Measurements from ENCODE around the gene AOX1. TPM values are rescaled to one million over a fixed set of nuclear protein-coding genes. Genes with fewer than 3 reads are reported as not detected.
"Not testable (repeated sequence)": the region's sequence is repeated elsewhere in the genome, so short reads cannot be mapped to it uniquely, and the experiment has no call there.

The AOX1 gene
- total RNA-seq, 1 donor from 2014 or later, result 7.7 TPM

GRCh38 chr2:200602584-200602983 lies 16.8 kb downstream of the AOX1 start:
- DNase-seq (ENCODE audit: low spot score), result no peak

GRCh38 chr2:200603972-200604371 lies 18.2 kb downstream of the AOX1 start:
- no peak for DNase-seq (ENCODE audit: low spot score)

GRCh38 chr2:200604571-200605255 lies 18.9 kb downstream of the AOX1 start:
- no peak for DNase-seq (ENCODE audit: low spot score)

GRCh38 chr2:200608341-200609027 lies 22.7 kb downstream of the AOX1 start:
- DNase-seq (ENCODE audit: low spot score), result no peak

- no peak for DNase-seq (ENCODE audit: low spot score)
These were observed 23.3 kb downstream of the AOX1 start for GRCh38 chr2:200609028-200609614.

GRCh38 chr2:200610217-200610616 lies 24.4 kb downstream of the AOX1 start:
- not testable (repeated sequence) for DNase-seq (ENCODE audit: low spot score)

GRCh38 chr2:200613692-200614091 lies 27.9 kb downstream of the AOX1 start:
- no peak for DNase-seq (ENCODE audit: low spot score)

GRCh38 chr2:200614249-200614648 lies 28.4 kb downstream of the AOX1 start:
- DNase-seq (ENCODE audit: low spot score), result no peak

GRCh38 chr2:200615247-200615646 lies 29.4 kb downstream of the AOX1 start:
- DNase-seq (ENCODE audit: low spot score), result no peak

GRCh38 chr2:200616193-200616592 lies 30.4 kb downstream of the AOX1 start:
- DNase-seq (ENCODE audit: low spot score), result no peak

- no peak for DNase-seq (ENCODE audit: low spot score)
These were observed 30.8 kb downstream of the AOX1 start for GRCh38 chr2:200616656-200617055.

GRCh38 chr2:200617156-200618053 lies 31.6 kb downstream of the AOX1 start:
- no peak for DNase-seq (ENCODE audit: low spot score)

- no peak for DNase-seq (ENCODE audit: low spot score)
These were observed 32.2 kb downstream of the AOX1 start for GRCh38 chr2:200618054-200618419.

GRCh38 chr2:200618590-200619021 lies 32.8 kb downstream of the AOX1 start:
- no peak for DNase-seq (ENCODE audit: low spot score)

- no peak for DNase-seq (ENCODE audit: low spot score)
These were observed 33.5 kb downstream of the AOX1 start for GRCh38 chr2:200619279-200619678.

GRCh38 chr2:200620606-200621390 lies 35.0 kb downstream of the AOX1 start:
- DNase-seq (ENCODE audit: low spot score), result no peak

- no peak for DNase-seq (ENCODE audit: low spot score)
These were observed 36.3 kb downstream of the AOX1 start for GRCh38 chr2:200622106-200622505.

- no peak for DNase-seq (ENCODE audit: low spot score)
These were observed 38.2 kb downstream of the AOX1 start for GRCh38 chr2:200624026-200624425.

- no peak for DNase-seq (ENCODE audit: low spot score)
These were observed 38.8 kb downstream of the AOX1 start for GRCh38 chr2:200624658-200625057.

- DNase-seq (ENCODE audit: low spot score), result no peak
These were observed 39.5 kb downstream of the AOX1 start for GRCh38 chr2:200625282-200625681.

GRCh38 chr2:200625958-200626363 lies 40.1 kb downstream of the AOX1 start:
- no peak for DNase-seq (ENCODE audit: low spot score)
